HG03196 (cell line): ENCODE results near the gene CASKIN1.

Experiments used
- ATAC-seq: cut with Tn5 transposase; IDR thresholded peaks from one replicate; pipeline ENCODE4 v1.9.1; 2021; ENCODE audit not compliant: unreplicated experiment

CASKIN1 gene

DNA sequence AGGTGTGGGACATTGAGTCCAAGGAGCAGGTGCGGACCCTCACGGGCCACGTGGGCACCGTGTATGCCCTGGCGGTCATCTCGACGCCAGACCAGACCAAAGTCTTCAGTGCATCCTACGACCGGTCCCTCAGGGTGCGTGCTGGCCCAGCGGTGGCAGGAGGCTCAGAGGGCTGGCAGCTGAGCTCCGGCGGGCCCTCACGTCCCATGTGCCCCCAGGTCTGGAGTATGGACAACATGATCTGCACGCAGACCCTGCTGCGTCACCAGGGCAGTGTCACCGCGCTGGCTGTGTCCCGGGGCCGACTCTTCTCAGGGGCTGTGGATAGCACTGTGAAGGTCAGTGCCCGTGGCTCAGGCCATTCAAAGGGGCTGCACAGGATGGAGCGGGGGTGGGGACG lies 20.4 kb downstream of the CASKIN1 start:
- no peak for ATAC-seq

DNA sequence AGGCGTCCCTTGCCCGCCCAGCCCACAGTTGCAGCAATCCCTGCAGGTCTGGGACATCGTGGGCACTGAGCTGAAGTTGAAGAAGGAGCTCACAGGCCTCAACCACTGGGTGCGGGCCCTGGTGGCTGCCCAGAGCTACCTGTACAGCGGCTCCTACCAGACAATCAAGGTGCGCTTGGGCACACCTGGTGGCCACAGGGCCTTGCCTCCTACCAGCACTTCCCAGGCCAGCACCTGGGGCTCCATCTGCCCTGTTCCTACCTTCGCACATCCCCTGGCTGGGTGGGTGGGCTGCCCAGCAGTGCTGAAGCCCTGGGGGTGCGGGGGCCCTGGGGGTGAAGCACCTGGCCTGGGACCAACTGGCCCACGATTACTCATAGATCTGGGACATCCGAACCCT lies 21.0 kb downstream of the CASKIN1 start:
- no peak for ATAC-seq

DNA sequence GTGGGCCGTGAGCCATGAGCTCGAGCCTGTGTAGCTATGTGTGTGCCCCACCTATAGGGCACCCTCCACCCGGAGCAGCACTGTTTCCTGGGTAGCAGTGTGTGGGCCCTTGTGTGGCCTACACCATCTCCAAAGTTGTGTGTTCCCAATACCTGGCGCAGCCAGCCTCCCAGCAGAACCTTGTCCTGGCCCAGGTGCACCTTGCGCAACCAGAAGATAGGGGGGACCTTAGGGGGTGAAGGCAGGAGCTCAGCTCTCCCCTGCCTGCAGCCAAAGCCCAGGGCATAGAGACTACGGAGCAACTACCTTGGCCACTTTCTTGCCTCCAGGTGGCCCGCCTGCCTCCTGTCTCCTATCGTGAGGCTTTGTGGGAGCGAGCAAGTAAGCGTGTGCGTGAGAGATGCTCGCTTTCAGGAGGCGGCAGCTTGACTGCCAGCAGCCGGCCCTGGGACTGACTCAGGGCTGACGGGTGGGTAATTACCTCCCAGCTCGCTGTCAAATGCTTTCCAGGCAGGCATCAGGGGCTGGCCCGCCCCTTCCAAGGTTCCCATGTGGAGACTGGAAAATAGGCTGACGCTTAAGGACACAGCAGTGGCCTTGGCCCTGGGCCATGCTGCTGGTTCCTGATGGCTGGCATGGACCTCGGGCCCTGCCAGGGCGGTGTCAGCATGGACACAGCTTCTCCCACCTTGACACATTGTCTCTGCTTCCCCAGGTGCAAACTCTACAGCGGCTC lies 21.8 kb downstream of the CASKIN1 start:
- ATAC-seq, result no peak

DNA sequence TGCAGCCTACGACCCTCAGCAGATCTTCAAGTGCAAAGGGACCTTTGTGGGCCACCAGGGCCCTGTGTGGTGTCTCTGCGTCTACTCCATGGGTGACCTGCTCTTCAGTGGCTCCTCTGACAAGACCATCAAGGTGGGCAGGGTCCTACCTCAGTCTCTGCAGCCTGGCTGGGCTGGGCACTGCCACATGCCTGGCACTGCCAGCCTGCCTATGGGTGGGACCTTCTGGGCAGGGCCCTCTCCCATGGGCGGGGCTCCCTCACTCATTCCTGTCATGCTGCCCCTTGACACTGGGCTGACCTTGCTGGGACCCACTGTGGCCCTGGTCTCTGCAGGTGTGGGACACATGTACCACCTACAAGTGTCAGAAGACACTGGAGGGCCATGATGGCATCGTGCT lies 22.5 kb downstream of the CASKIN1 start:
- no peak for ATAC-seq

DNA sequence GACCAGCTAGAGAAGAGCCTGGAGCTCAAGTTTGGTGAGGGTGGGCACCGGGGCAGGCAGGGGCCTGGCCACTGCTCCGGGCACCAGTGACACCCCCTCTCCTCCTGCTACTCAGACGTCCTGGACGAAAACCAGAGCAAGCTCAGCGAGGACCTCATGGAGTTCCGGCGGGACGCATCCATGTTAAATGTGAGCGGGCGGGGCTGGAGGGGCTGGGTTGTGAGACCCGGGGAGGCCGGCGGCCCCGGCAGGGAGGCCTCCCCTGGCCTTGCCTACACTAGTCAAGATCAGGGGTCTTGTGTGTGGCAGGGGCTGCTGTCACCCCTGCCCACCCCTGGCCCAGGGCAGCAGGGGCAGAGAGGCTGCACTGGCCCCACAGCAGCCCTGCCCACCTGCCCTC lies 23.0 kb downstream of the CASKIN1 start:
- no peak for ATAC-seq

DNA sequence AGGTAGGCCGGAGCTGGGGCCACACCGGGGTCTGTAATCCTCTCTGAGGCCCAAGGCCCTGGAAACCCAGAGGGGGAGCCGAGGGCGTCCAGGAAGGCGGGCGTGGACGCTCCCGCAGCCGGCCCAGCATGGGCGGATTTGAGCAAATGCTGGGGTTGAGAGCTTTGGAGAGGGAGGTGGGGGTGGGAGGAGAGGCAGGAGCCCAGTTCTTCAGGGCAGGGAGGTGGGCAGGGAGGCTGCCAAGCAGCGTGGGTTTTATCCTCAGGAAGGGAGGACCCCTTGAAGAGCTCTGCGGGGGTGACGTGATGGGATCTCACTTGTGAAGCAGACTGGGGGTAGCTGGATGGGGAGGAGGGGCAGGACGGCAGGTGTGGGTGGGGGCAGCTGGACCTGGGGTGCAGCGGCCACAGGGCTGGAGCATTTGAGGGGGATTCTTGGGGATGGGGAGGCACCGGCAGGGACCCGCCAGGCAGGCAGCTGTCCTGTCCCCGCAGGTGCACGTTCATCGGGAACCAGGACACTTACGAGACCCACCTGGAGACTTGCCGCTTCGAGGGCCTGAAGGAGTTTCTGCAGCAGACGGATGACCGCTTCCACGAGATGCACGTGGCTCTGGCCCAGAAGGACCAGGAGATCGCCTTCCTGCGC lies 23.6 kb downstream of the CASKIN1 start:
- ATAC-seq, result no peak

DNA sequence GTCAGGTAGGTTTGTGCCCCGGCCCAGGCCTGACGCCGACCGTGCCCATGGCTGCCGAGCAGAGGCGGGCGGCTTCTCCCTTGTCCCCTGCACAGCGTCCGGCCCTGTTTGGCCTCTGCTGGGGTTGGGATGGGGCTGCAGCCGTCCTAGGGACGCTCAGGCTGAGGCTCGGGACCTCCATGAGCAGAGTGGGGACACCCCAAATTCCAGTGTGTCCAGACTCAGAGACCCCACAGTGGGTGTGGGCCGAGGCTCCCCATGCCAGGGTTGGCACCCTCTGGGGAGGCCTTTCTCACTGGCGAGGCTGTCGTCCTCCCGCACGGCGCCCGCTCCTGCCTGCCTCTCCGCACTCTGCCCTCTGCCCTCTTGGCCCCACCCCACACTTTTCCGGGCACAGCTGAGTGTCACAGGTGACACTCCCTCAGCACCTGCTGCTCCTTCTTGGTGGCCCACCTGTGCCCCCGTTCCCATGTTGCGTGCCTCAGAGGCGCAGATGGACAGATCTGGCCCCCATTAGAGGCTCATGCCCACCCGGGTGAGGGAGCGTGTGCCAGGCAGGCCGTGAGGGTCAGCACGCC lies 24.7 kb downstream of the CASKIN1 start:
- ATAC-seq, result no peak

DNA sequence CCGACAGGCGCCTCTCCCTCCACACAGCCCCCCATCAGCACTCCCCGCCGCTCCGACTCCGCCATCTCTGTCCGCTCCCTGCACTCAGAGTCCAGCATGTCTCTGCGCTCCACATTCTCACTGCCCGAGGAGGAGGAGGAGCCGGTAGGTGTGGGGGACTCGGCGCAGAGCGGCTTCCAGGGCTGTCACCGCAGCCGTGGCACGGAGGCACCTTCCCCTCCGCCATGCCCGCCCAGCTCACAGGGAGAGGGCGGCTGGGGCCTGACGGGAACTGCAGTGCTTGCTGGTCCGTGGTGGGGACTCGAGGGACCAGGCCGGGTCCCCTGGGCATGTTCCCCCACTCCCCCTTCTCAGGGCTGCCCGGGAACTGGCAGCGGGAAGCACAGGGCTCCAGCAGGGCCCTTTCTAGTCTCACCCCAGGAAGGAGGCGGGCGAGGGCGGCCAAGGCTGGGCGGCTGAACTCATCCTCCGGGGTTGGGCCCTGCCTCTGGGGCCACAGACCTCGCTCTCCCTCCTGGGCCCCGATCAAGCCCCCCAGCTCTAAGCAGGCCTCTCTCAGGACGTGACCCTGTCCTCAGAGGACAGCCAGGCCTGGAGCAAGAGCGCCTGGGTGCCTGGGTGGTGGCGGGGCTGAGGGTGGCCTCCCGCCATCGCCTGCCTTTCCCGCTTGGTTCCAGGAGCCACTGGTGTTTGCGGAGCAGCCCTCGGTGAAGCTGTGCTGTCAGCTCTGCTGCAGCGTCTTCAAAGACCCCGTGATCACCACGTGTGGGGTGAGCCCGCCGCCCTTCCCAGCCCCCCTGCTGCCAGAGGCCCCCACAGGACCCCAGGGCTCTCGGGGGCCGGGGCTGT lies 25.6 kb downstream of the CASKIN1 start:
- ATAC-seq, result no peak

DNA sequence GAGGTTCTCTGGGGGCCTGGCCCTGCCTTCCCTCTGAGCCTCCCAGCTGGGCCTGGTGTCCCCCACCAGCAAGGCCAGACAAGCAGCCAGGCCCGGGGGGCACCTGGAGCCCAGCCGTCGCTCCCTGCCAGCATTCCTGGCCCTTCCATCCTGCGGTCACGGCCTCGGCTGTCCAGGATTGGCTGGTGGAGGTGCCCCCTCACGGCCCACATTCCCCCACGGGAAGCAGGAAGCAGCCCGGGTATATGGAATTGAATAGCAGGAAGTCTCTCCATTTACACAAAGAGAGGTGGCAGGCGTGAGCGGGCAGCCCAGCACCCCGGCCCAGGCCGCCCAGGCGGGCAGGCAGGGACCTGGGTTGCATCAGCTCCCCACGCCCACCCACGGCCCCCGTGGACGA lies 26.3 kb downstream of the CASKIN1 start:
- no peak for ATAC-seq

DNA sequence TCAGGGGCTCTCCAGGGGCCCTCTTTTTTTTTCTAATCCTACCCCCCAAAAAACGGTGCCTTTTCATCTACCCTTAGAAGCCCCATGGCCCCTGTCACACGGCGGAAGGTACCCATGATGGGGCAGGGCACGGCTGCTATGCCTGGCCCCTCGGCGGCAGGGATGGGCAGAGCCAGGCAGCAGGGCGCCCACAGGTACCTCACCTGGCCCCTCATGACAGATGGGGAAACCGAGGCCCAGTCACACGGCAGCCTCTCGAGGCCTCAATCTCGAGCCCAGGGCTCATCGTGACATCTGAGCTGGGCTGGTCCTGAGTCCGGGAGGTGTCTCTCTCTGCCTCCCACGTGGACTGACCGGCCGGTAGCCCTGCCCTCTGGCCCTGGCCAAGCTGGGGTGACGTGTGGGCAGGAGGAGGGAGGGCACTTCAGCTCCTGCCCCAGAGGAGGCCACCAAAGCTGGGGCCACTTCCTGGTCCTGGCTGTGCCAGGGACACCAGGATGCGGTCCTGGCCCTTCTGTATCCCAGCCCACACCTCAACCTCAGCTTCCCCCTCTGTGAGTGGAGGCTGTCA lies 29.3 kb downstream of the CASKIN1 start:
- ATAC-seq, result no peak

DNA sequence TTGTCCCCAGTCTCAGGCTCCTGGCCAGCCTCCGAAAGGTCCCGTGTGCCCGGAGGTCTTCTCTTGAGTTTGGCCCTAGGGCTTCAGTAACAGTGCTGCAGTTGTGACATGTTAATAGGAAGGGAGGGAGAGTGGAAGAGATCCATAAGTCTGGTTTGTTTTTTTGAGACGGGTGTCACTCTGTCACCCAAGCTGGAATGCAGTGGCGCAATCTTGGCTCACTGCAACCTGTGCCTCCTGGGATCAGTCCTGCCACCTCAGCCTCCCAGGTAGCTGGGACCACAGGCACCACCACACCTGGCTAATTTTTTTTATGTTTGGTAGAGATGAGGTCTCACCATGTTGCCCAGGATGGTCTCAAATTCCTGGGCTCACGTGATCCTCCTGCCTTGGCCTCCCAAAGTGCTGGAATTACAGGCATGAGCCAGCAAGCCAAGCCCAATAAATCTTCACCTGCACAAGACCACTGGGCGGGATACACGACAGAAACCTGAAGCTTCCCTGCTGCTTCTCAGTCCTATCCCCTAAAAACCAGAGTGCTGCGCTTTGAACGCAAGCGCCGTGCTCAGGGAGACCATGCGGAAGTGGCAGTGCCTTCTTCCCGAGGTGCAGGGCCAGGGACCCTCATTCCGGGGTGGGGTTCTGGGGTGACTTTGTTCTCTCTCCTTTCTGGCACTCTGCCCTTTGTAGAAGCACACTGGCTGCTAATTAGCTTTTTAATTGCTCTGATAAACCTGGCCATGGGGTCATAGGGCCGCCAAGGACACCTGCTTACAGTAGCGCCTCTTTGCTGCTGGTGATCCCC lies 29.9 kb downstream of the CASKIN1 start:
- ATAC-seq, result no peak

DNA sequence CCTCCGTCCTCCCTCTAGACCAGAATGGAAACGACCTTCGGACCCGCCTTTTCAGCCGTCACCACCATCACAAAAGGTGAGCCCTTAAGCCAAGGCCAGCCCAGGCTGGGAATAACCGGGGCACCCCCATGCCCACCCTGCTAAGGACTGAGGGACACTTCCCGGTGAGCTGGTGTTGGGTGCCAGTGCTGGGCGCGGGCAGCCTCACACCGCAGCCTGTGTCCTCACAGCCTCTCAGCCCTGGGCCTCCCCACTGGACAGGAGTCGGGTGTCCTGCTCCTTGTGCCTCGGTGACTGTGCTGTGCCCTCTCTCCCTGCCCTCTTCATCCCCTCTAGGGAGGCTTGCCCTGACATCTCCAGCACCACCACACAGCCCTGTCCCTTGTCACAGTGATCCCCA lies 30.5 kb downstream of the CASKIN1 start:
- no peak for ATAC-seq

DNA sequence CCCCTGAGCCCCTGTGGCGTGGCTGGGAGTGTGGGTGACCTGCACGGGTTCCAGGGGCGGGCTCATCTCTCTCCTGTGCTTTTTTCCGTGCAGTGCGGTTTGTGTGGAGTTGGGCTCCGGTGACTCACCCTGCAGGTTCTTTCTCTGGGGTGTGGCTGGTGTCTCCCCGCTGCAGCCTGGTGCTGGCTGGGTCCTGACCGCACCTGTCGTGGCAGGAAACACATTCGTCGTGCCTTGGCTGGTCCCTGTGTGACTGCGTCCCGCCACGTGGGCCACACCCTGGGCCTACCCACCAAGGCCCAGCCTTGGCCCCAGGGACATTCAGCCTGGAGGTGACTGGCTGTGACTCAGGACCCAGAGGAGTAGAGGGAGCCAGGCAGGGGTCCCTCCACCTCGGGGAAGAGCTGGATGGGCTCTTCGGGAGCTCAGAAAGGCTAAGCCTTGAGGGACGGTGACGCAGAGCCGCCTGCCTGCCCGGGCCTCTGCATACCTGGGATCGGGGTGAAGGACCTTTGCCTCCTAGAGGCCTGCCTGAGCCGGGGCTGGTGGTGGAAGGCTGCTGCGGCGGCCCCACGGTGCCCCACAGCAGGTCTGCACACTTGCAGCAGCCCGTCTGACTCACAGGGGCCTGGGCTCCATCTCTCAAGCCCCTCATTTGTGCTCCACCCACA lies 33.1 kb downstream of the CASKIN1 start:
- no peak for ATAC-seq

DNA sequence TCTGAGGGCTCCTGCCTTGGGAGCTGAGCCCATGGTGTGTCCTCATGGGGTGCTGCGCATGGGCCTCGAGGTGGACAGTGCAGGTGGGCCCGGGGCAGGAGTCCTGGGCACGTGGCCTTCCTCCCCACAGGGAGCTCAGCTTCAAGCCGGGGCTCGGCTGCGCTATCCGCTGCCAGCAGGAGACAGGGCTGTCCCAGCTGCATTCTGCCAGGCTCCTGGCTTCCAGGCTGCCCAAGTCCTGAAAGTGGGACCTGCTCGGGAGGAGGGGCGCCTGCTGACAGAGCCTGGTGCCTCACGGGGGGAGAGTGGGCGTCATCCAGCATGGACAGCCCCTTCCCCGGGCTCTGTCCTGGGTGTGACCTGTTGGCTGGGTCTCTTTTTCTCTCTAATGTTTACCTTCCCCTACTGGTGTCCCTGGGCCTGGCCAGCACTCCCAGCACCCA lies 33.7 kb downstream of the CASKIN1 start:
- ATAC-seq, result no peak

DNA sequence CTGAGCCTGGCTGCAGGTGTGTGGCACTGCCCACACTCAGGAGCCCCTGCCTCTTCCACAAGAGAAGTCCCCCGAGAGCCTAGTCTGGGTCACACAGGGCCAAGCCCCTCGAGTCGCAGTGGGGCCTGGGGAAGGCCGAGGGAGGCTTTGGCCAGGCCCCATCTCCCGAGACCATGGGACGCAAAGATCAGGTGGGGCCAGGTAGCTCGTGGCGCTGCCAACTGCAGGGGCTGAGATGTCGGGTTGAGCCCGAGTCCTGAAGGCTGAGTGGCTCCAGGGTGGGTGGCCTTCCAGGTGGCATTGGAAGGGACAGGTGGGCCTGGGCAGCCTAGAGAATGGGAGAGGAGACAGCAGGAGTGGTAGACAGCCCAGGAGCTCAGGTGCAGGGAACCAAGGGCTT lies 34.5 kb downstream of the CASKIN1 start:
- ATAC-seq, result no peak

DNA sequence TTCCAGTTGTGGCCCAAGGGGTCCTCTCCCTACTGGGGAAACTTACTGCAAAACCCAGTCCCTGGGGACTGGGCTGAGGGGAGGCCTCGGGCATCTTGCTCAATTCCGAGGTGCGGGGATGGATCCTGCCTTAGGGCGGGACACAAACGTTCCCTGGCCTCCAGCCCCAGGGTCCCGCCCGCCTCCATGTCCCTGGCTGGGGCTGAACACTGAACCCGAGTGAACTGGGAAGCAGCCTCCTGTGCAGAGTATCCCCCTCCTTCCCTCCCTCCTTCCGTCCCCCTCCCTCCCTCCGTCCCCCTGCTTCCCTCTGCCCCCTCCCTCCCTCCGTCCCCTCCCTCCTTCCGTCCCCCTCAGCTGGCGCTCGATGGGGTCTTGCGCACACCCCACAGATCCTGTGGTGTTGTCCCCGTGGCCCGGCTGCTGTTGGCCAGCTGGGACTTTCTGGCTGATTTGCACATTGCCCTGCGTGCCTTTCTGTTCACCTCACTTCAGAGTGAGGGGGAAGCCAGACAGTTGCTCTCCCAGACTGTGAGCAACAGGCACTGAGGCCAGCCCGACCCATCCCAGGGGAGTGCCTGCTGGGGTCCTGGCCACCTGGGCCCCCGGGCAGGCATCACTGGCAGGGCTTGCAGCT lies 35.4 kb downstream of the CASKIN1 start:
- ATAC-seq, result no peak

DNA sequence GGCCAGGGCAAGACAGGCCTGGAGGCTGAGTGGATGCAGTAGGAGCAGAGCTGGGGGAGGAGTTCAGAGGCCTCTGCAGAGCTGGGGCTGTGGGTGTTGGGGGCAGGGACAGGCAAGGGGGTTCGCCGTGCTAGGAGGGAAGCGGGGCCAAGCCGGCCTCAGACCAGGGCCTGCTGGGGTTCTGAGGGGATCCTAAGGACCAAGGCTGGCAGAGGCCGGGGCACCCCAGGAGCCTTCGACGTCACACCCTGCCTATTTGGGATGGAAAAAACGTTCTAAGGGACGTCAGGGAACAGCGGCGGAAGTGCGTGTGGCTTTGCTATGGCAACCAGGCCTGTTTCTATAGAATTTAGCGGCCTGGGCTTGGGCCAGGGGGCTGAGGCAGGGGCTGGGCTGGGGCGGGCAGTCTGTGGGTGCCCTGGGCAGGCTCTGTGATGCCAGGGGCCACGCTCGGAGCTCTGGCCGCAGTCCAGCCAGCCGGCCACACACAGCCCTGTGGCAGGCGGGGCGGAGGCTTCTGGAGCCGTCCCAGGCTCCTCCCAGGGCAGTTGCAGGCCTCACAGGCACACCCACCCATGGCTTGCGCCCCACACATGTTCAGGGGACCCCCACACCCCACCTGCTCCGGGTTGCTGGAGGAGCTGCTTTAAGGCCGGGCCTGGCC lies 37.1 kb downstream of the CASKIN1 start:
- no peak for ATAC-seq

DNA sequence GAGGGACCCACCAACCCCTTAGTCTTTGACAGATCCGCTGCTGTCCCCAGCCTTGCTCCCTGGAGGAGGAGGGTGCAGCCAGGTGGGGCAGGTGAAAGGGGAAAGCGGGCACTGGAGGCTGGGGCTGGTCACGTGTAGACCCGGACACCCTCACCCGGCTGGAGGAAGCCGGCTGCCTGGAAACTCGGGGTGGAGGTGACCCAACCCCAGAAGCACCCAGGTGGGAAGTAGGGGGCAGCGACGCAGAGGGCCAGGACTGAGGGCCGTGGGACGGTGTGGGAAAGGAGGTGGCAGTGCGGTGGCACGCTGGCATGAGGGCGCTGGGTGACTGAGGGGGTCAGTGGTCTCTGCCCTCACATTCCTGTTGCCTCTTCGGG lies 38.2 kb downstream of the CASKIN1 start:
- ATAC-seq, result no peak
